GM18870 (cell line): ENCODE results near the gene NEUROD1.
A peak's percentile ranks its signal among the peaks of the same experiment; 100 is the strongest.
"Not testable (repeated sequence)": the region's sequence is repeated elsewhere in the genome, so short reads cannot be mapped to it uniquely, and the experiment has no call there.

Experiments
- ATAC-seq: cut with Tn5 transposase; IDR thresholded peaks from one replicate; pipeline ENCODE4 v1.9.1; 2021; ENCODE audit warnings: moderate library complexity; ENCODE audit not compliant: unreplicated experiment

NEUROD1 gene

GRCh38 chr2:181680055-181680936 lies at the start of gene NEUROD1:
Gene NEUROD1 (minus strand): TSS chr2:181680517. CDS start chr2:181678860, 1,657 bp downstream.
- ATAC-seq = no peak

DNA sequence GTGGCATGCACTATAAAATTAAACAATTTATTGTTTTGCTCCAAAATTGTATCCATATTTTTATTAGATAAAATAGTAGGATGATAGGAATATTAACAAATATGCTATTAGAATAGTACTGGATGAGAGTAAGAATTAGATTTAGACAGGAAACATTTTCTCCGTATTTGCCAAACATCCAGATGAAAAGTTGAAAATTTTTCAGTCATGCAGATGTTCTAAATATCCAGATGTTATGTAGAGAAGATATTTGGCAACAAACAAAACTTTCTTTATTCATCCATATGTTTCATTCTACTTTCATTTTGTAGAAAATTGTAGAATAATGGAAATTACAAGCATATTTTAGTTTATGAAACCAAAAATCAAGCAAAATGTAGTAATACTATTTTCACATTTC lies 45.2 kb upstream of the NEUROD1 start:
- no peak for ATAC-seq

DNA sequence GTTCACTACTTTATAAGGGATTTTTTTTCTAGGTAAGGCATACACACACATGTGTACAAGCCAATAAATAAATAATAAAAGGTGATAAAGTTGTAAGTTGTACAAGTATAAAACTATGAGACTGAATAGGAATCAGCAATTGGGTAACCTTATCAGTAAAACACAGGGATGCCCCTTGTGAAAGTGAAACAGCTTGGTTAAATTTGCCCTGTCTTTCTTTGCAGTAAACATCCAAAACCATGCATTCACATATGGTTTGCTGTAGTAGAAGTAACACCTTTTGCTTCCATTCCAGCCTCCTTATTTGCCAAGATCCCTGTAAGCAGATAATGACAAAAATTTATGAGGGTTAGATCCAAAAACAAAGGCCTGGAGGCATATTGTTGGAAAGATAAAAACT lies 44.3 kb upstream of the NEUROD1 start:
- no peak for ATAC-seq

DNA sequence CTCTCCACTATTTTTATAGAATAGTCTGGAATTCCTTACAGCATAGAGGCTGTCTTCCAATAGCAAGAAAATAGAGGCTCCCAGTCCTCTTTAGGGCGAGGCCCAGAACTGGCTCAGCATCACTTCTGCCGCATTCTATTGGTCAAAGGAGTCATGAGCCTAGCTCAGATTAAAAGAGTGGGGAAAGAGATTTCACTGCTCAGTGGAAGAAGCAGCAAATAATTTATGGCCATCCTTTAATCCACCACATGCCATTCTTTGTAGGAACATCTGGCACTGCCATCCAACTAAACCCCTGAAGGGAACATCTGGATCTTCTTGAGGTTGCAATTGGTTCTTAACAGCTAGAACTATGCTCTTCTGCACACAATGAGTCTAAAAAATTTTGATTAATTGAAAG lies 43.4 kb upstream of the NEUROD1 start:
- no peak for ATAC-seq

GRCh38 chr2:181715033-181715630 lies 34.8 kb upstream of the NEUROD1 start:
- peak; percentile 91 for ATAC-seq

DNA sequence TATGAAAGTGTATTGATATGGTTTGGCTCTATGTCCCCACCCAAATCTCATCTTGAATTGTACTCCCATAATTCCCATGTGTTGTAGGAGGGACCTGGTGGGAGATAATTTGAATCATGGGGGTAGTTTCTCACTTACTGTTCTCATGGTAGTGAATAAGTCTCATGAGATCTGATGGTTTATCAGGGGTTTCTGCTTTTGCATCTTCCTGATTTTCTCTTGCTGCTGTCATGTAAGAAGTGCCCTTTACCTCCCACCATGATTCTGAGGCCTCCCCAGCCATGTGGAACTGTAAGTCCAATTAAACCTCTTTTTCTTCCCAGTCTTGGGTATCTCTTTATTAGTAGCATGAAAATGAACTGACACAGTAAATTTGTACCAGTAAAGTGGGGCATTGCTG lies 30.7 kb upstream of the NEUROD1 start:
- ATAC-seq = not testable (repeated sequence)

GRCh38 chr2:181702519-181702918 lies 22.2 kb upstream of the NEUROD1 start:
- ATAC-seq = not testable (repeated sequence)

GRCh38 chr2:181698223-181698622 lies 17.9 kb upstream of the NEUROD1 start:
- ATAC-seq = no peak

- no peak for ATAC-seq
These were observed 17.3 kb upstream of the NEUROD1 start for GRCh38 chr2:181697571-181697970.

GRCh38 chr2:181697126-181697525 lies 16.8 kb upstream of the NEUROD1 start:
- ATAC-seq = no peak

DNA sequence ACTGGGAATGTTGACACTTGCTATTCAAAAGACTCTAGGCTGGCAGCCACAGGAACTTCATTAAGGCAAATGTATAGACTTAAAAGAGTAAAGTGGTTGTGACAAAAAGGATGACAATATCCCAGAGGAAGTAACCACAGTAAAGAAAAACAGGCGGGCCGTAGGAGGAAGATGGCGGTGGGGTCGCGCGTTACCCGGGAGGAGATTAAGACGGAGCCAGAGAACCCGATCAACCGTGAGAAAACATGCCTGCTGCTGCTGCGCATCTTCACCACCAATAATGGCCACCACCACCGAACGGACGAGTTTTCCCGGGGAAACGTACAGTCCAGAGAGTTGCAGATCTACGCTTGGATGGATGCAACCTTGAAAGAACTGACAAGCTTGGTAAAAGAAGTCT lies 14.0 kb upstream of the NEUROD1 start:
- ATAC-seq = no peak

DNA sequence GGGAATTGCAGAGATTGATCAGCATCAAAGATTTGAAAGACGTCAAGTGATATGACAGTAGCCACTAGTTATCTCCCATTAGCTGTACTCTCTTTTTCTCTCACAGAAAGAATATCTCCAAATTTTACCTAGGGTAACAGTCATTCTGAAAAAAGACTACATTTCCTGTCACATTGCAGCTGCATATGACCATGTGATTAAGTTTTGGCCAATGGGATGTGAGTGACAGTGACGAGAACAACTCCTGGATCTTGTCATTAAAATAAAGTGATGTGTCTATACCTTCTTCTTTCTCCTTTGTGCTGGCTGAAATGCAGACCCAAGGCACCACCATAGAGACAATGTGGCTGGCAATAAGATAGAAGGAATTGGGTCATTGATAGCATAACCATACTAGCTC lies 10.5 kb upstream of the NEUROD1 start:
- ATAC-seq = no peak

DNA sequence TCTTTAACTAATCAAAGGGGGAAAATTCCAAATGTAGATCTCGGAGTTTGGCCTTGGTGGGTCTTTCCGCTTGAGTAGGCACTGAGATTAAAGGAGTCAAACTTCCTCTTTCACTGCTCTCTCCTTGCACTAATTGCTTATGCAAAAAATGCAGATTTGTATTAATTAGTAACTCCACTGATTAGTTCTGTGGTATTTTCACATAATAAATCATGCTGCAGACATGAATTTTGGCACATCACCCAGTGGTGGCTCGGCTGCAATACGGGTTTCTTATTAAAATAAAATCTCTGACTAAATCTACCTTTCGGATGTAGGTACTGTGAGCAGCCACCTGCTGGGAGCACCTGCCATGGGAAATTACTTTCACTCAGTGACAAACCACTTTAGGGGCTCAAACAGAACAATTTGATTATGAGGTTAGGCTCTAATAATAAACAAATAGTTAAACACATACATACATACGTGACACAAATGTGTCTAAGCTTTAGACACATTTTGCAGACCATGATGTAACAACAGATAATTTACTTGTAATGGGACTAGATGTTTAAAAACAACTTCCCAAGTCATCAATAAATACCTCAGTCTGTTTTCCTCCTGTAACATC lies 6.4 kb upstream of the NEUROD1 start:
- no peak for ATAC-seq

DNA sequence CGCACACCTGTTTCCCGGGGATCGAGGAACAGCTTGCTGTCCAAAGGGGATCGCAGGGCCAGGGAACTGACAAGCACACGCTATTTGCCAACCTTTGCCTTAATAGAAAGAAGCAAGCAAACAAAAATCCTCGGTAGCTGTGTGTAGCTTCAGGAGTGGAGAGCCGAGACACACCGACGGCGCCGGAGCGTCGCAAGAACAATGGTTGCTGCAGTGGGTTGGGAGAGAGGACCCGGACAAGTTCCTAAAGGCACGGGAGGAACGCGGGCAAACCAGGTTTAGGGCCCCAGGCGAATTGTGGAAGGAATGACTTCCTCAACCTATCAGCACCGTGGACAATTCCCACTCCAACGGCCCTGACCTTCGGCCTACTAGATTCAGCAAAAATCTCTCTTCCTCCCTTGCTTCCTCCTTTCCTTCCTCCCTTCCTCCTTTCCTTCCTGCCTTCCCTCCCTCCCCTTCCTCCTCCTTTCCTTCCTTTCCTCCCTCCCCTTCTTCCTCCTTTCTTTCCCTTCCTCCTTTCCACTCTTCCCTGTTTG lies 4.9 kb upstream of the NEUROD1 start:
- no peak for ATAC-seq

DNA sequence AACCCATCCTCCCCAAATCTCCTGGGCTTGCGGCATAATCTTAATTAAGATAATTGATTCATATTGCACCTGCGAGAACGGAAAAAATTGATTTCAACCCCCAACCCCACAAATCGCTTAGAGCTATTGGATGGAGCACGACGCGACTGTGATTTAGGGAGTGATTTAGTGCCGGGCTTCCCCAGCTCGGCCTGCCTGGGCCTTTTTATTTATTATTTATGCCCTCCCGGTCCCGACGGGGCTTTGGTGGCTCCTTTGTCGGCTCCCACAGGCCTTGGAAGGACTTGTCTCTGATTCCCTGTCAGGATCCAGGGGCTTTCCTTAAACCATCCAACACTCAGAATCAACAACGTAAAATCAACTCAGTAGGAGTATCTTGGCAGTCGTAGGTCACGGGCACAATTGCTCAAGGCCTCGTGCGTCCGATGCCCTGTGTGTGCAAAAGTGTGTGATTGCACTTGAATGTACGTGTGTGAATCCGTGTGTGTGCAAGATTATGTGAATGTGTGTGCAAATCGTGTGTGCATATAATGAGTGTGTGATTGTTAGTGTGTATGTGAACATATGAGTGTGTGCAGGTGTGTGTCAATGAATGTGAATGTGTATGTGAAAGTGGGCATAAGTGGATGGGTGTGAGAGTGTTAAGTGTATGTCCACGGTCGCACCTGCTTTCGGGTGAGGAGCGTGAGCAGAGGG lies 4.3 kb upstream of the NEUROD1 start:
- no peak for ATAC-seq

- ATAC-seq = no peak
These were observed 3.5 kb upstream of the NEUROD1 start for GRCh38 chr2:181683518-181684453.

GRCh38 chr2:181682795-181683517 lies 2.6 kb upstream of the NEUROD1 start:
- no peak for ATAC-seq

DNA sequence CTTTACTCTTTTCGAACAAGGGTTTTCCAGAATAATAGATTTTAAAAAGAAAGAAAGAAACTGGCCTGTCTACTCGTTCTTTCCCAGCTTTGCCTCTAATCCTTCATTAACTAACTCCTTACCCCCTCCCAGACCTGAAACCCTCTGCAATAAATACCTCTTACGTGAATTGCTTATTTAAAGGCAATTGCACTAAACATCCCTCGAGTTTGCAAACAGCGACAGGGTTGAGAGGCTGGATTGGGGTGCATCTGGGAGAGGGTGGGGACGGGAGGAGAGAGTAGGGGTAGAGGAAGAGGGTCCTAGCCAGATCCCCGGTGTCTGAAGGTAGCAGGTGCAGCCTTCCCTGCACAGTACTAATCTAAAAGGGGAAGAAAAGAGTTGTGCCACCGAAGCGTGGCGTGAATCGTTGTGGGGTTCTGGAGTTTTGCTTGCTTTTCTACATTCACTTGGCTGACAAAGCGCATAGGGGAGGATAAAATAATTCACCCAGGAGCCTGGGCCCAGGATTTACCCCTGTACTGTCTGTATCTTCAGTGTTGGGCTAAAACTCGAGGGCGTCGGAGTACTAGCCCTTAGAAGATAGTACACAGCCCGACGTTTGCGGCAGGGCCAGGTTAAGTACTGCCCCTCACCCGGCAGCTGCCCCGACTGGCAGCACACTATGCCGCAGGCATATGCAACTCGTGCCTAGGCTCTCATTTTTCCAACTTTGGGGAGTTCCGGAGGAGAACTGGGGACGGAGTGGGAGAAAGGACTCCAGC lies 1.9 kb upstream of the NEUROD1 start:
- no peak for ATAC-seq
